Measurements from ENCODE around the gene AJM1. TPM values are rescaled to one million over a fixed set of nuclear protein-coding genes. Genes with fewer than 3 reads are reported as not detected.

The AJM1 gene
- total RNA-seq, 1 donor from 2014 or later = 0.96 TPM

DNA sequence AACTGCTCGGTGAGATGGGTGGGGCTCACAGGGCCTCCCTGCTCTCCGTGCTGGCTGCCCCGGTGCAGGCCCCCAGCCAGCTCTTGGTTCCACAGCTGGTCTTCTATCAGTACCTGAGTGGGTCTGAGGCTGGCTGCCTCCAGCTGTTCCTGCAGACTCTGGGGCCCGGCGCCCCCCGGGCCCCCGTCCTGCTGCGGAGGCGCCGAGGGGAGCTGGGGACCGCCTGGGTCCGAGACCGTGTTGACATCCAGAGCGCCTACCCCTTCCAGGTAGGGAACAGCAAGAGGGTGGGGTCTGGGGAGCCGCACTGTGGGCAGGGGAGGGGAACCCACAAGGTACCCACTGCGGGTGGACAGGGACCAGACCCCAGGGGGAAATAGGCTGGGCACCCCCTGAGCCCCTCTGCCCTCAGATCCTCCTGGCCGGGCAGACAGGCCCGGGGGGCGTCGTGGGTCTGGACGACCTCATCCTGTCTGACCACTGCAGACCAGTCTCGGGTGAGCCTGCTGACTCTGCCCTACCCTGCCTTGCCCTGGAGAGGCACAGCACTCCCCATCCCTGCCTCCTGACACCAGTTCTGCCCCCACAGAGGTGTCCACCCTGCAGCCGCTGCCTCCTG lies 12.7 kb downstream of the AJM1 start:
- Histone ChIP-seq H3K36me3 (ENCODE audit: control insufficient read depth, insufficient read depth, low read length) (peaks cover 2% of the 10 kb centered on the region), H3K27me3 (ENCODE audit: control insufficient read depth, insufficient read depth, low read length) (no peaks in the 10 kb centered on the region), H3K4me3 (ENCODE audit: low read depth, low read length) (no peak overlapping the region)
- DNase-seq (ENCODE audit: low read depth) = no peak
- TF ChIP-seq, protein P1, sequence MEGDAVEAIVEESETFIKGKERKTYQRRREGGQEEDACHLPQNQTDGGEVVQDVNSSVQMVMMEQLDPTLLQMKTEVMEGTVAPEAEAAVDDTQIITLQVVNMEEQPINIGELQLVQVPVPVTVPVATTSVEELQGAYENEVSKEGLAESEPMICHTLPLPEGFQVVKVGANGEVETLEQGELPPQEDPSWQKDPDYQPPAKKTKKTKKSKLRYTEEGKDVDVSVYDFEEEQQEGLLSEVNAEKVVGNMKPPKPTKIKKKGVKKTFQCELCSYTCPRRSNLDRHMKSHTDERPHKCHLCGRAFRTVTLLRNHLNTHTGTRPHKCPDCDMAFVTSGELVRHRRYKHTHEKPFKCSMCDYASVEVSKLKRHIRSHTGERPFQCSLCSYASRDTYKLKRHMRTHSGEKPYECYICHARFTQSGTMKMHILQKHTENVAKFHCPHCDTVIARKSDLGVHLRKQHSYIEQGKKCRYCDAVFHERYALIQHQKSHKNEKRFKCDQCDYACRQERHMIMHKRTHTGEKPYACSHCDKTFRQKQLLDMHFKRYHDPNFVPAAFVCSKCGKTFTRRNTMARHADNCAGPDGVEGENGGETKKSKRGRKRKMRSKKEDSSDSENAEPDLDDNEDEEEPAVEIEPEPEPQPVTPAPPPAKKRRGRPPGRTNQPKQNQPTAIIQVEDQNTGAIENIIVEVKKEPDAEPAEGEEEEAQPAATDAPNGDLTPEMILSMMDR (IDR thresholded peaks at IDR 0.05; ENCODE audit: insufficient read depth, low read length, poor library complexity, severe bottlenecking) = no peak

DNA sequence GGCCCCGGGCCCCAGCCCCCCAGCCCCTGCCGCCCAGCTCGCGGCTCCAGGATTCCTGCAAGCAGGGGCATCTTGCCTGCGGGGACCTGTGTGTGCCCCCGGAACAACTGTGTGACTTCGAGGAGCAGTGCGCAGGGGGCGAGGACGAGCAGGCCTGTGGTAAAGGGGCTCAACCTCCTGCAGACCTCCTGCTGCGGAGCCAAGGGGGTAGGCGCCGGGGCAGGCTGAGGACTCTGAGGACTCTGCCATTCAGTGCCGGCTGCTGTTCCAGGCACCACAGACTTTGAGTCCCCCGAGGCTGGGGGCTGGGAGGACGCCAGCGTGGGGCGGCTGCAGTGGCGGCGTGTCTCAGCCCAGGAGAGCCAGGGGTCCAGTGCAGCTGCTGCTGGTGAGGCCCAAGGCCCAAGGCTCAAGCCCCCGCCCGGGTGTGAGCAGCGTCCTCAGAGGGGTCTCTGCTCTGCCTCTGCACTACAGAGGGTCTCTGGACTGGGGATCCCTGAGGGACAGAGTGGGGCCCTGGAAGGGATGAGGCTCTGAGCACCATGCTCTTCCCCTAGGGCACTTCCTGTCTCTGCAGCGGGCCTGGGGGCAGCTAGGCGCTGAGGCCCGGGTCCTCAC lies 13.3 kb downstream of the AJM1 start:
- no peak overlapping the region for H3K4me3 ChIP-seq (ENCODE audit: low read depth, low read length)
- TF ChIP-seq, protein P1 (IDR thresholded peaks at IDR 0.05; ENCODE audit: insufficient read depth, low read length, poor library complexity, severe bottlenecking) = no peak
- H3K27me3 ChIP-seq (ENCODE audit: control insufficient read depth, insufficient read depth, low read length) = no peaks in the 10 kb centered on the region
- no peak for DNase-seq (ENCODE audit: low read depth)
- H3K36me3 ChIP-seq (ENCODE audit: control insufficient read depth, insufficient read depth, low read length) = peaks cover 2% of the 10 kb centered on the region

DNA sequence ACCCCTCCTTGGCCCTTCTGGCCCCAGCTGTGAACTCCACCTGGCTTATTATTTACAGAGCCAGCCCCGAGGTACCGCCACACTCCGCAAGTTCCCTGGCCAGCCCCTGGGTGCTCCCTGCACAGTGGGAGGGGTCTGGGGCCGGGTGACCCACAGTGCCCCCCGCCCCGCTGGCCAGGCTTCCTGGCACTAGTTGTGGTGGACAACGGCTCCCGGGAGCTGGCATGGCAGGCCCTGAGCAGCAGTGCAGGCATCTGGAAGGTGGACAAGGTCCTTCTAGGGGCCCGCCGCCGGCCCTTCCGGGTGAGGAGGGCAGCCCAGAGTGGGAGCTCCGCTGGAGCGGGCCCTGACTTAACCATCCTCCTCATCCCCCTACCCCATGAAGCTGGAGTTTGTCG lies 13.8 kb downstream of the AJM1 start:
- Histone ChIP-seq H3K27me3 (ENCODE audit: control insufficient read depth, insufficient read depth, low read length) (no peaks in the 10 kb centered on the region), H3K36me3 (ENCODE audit: control insufficient read depth, insufficient read depth, low read length) (peaks cover 2% of the 10 kb centered on the region), H3K4me3 (ENCODE audit: low read depth, low read length) (no peak overlapping the region)
- TF ChIP-seq, protein P1 (IDR thresholded peaks at IDR 0.05; ENCODE audit: insufficient read depth, low read length, poor library complexity, severe bottlenecking) = no peak
- no peak for DNase-seq (ENCODE audit: low read depth)

DNA sequence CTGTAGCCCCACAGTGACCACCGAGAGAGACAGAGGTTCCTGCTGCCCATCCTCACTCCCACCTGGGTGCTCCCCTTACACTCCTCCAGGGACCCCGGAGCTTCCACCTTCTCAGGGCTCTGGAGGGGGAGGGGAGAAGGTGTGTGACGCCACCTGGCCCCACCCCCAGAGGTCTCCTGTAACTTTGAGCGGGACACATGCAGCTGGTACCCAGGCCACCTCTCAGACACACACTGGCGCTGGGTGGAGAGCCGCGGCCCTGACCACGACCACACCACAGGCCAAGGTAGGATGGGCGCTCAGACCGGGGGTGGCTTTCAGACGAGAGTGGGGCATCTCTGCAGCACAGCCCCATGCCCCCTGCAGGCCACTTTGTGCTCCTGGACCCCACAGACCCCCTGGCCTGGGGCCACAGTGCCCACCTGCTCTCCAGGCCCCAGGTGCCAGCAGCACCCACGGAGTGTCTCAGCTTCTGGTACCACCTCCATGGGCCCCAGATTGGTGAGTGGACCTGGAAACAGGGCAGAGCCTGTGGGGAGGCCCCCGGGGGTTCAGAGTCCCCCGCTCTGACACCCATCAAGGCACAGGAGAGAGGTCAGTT lies 14.4 kb downstream of the AJM1 start:
- Histone ChIP-seq H3K4me3 (ENCODE audit: low read depth, low read length) (no peak overlapping the region), H3K27me3 (ENCODE audit: control insufficient read depth, insufficient read depth, low read length) (no peaks in the 10 kb centered on the region), H3K36me3 (ENCODE audit: control insufficient read depth, insufficient read depth, low read length) (no peaks in the 10 kb centered on the region)
- no peak for DNase-seq (ENCODE audit: low read depth)
- TF ChIP-seq, protein P1 (IDR thresholded peaks at IDR 0.05; ENCODE audit: insufficient read depth, low read length, poor library complexity, severe bottlenecking) = no peak

DNA sequence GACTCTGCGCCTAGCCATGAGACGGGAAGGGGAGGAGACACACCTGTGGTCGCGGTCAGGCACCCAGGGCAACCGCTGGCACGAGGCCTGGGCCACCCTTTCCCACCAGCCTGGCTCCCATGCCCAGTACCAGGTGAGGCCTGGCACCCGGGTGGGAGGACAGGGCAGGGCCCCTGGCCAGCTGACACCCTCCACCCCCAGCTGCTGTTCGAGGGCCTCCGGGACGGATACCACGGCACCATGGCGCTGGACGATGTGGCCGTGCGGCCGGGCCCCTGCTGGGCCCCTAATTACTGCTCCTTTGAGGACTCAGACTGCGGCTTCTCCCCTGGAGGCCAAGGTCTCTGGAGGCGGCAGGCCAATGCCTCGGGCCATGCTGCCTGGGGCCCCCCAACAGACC lies 14.9 kb downstream of the AJM1 start:
- Histone ChIP-seq H3K27me3 (ENCODE audit: control insufficient read depth, insufficient read depth, low read length) (no peaks in the 10 kb centered on the region), H3K4me3 (ENCODE audit: low read depth, low read length) (no peak overlapping the region), H3K36me3 (ENCODE audit: control insufficient read depth, insufficient read depth, low read length) (no peaks in the 10 kb centered on the region)
- DNase-seq (ENCODE audit: low read depth) = no peak
- TF ChIP-seq, protein P1 (IDR thresholded peaks at IDR 0.05; ENCODE audit: insufficient read depth, low read length, poor library complexity, severe bottlenecking) = no peak
